ENCODE data around the gene NUDT14. TPM values are rescaled to one million over a fixed set of nuclear protein-coding genes. Genes with fewer than 3 reads are reported as not detected.

Gene NUDT14
- total RNA-seq, 2 experiments from 2014 or later, result 18.3 to 21.4 TPM

GRCh38 chr14:105219043-105219612 lies 38.0 kb upstream of the NUDT14 start:
- Mint-ChIP-seq H3K9me3 (no peaks in the 10 kb centered on the region), H3K4me3 (no peak overlapping the region), H3K27ac (no peak overlapping the region), H3K4me1 (no peaks in the 10 kb centered on the region), H3K27me3 (no peaks in the 10 kb centered on the region), H3K36me3 (ENCODE audit: low read depth) (peaks cover 30% of the 10 kb centered on the region)
- no peak for DNase-seq
- ChIA-PET POLR2A (no interaction called here), CTCF (interaction anchor here (0.9 kb wide), 1 partner anchor 15 kb away, joined by 3 read pairs; no protein-coding TSS in a partner anchor)

GRCh38 chr14:105218611-105219010 lies 37.5 kb upstream of the NUDT14 start:
- DNase-seq, result no peak
- H3K4me3 Mint-ChIP-seq, result no peak overlapping the region
- ChIA-PET POLR2A (no interaction called here), CTCF (no interaction called here)
- H3K9me3 Mint-ChIP-seq, result no peaks in the 10 kb centered on the region
- no peak overlapping the region for H3K27ac Mint-ChIP-seq
- H3K27me3 Mint-ChIP-seq, result no peaks in the 10 kb centered on the region
- H3K4me1 Mint-ChIP-seq, result no peaks in the 10 kb centered on the region
- H3K36me3 Mint-ChIP-seq (ENCODE audit: low read depth), result peaks cover 30% of the 10 kb centered on the region

GRCh38 chr14:105217774-105218173 lies 36.7 kb upstream of the NUDT14 start:
- no peak for DNase-seq
- Mint-ChIP-seq H3K27ac (no peak overlapping the region), H3K36me3 (ENCODE audit: low read depth) (peaks cover 30% of the 10 kb centered on the region), H3K4me3 (no peak overlapping the region), H3K4me1 (no peaks in the 10 kb centered on the region), H3K9me3 (no peaks in the 10 kb centered on the region), H3K27me3 (no peaks in the 10 kb centered on the region)
- ChIA-PET CTCF (no interaction called here), POLR2A (no interaction called here)

- Mint-ChIP-seq H3K9me3 (no peaks in the 10 kb centered on the region), H3K27ac (no peak overlapping the region), H3K4me1 (no peaks in the 10 kb centered on the region), H3K4me3 (no peak overlapping the region), H3K27me3 (no peaks in the 10 kb centered on the region), H3K36me3 (ENCODE audit: low read depth) (peaks cover 28% of the 10 kb centered on the region)
- POLR2A ChIA-PET, result no interaction called here
- CTCF ChIA-PET, result no interaction called here
- no peak for DNase-seq
Measured at GRCh38 chr14:105216490-105217247, 35.6 kb upstream of the NUDT14 start.

- Mint-ChIP-seq H3K4me3 (no peak overlapping the region), H3K27ac (no peak overlapping the region), H3K27me3 (no peaks in the 10 kb centered on the region), H3K9me3 (no peaks in the 10 kb centered on the region), H3K36me3 (ENCODE audit: low read depth) (peaks cover 22% of the 10 kb centered on the region), H3K4me1 (no peaks in the 10 kb centered on the region)
- POLR2A ChIA-PET, result no interaction called here
- DNase-seq, result no peak
- CTCF ChIA-PET, result no interaction called here
Measured at GRCh38 chr14:105215602-105216001, 34.5 kb upstream of the NUDT14 start.

- peaks cover 21% of the 10 kb centered on the region for H3K36me3 Mint-ChIP-seq (ENCODE audit: low read depth)
- POLR2A ChIA-PET, result no interaction called here
- no peaks in the 10 kb centered on the region for H3K9me3 Mint-ChIP-seq
- CTCF ChIA-PET, result interaction anchor here (1.8 kb wide), 1 partner anchor 13 kb away, joined by 4 read pairs; no protein-coding TSS in a partner anchor
- DNase-seq, result no peak
- H3K27ac Mint-ChIP-seq, result no peak overlapping the region
- H3K4me3 Mint-ChIP-seq, result no peak overlapping the region
- H3K4me1 Mint-ChIP-seq, result no peaks in the 10 kb centered on the region
- H3K27me3 Mint-ChIP-seq, result no peaks in the 10 kb centered on the region
Measured at GRCh38 chr14:105214324-105214915, 33.3 kb upstream of the NUDT14 start.

- DNase-seq, result no peak
- Mint-ChIP-seq H3K9me3 (no peaks in the 10 kb centered on the region), H3K36me3 (ENCODE audit: low read depth) (peaks cover 19% of the 10 kb centered on the region), H3K27me3 (no peaks in the 10 kb centered on the region), H3K27ac (no peak overlapping the region), H3K4me3 (no peak overlapping the region), H3K4me1 (no peaks in the 10 kb centered on the region)
- ChIA-PET CTCF (interaction anchor here (0.8 to 1.8 kb wide), 3 partner anchors 11 to 34 kb away, joined by 3 to 4 read pairs (median 3); no protein-coding TSS in a partner anchor), POLR2A (no interaction called here)
Measured at GRCh38 chr14:105213361-105213760, 32.2 kb upstream of the NUDT14 start.

- CTCF ChIA-PET, result interaction anchor here (1.5 to 1.8 kb wide), 2 partner anchors 11 kb away, joined by 3 to 4 read pairs; no protein-coding TSS in a partner anchor
- no peaks in the 10 kb centered on the region for H3K4me1 Mint-ChIP-seq
- no peaks in the 10 kb centered on the region for H3K27me3 Mint-ChIP-seq
- no peak for DNase-seq
- no peaks in the 10 kb centered on the region for H3K9me3 Mint-ChIP-seq
- POLR2A ChIA-PET, result no interaction called here
- peaks cover 15% of the 10 kb centered on the region for H3K36me3 Mint-ChIP-seq (ENCODE audit: low read depth)
- H3K27ac Mint-ChIP-seq, result no peak overlapping the region
- H3K4me3 Mint-ChIP-seq, result no peak overlapping the region
Measured at GRCh38 chr14:105212541-105213300, 31.6 kb upstream of the NUDT14 start.

- POLR2A ChIA-PET, result no interaction called here
- H3K27ac Mint-ChIP-seq, result no peak overlapping the region
- H3K36me3 Mint-ChIP-seq (ENCODE audit: low read depth), result peaks cover 12% of the 10 kb centered on the region
- DNase-seq, result no peak
- no peaks in the 10 kb centered on the region for H3K27me3 Mint-ChIP-seq
- H3K4me1 Mint-ChIP-seq, result no peaks in the 10 kb centered on the region
- CTCF ChIA-PET, result interaction anchor here (0.6 to 1.5 kb wide), 3 partner anchors 12 to 1135 kb away, joined by 3 read pairs; no protein-coding TSS in a partner anchor
- no peak overlapping the region for H3K4me3 Mint-ChIP-seq
- no peaks in the 10 kb centered on the region for H3K9me3 Mint-ChIP-seq
Measured at GRCh38 chr14:105211758-105212089, 30.6 kb upstream of the NUDT14 start.

GRCh38 chr14:105211086-105211757 lies 30.1 kb upstream of the NUDT14 start:
- Mint-ChIP-seq H3K4me1 (no peaks in the 10 kb centered on the region), H3K27ac (no peak overlapping the region), H3K9me3 (no peaks in the 10 kb centered on the region), H3K27me3 (no peaks in the 10 kb centered on the region), H3K36me3 (ENCODE audit: low read depth) (peaks cover 12% of the 10 kb centered on the region), H3K4me3 (no peak overlapping the region)
- no peak for DNase-seq
- ChIA-PET CTCF (interaction anchor here (0.6 to 0.7 kb wide), 2 partner anchors 13 to 1134 kb away, joined by 3 read pairs; no protein-coding TSS in a partner anchor), POLR2A (no interaction called here)

- no peak overlapping the region for H3K4me3 Mint-ChIP-seq
- CTCF ChIA-PET, result no interaction called here
- H3K4me1 Mint-ChIP-seq, result no peaks in the 10 kb centered on the region
- H3K27ac Mint-ChIP-seq, result no peak overlapping the region
- DNase-seq, result no peak
- peaks cover 5% of the 10 kb centered on the region for H3K36me3 Mint-ChIP-seq (ENCODE audit: low read depth)
- H3K9me3 Mint-ChIP-seq, result no peaks in the 10 kb centered on the region
- H3K27me3 Mint-ChIP-seq, result no peaks in the 10 kb centered on the region
- POLR2A ChIA-PET, result no interaction called here
Measured at GRCh38 chr14:105210266-105211025, 29.3 kb upstream of the NUDT14 start.

GRCh38 chr14:105209646-105210045 lies 28.5 kb upstream of the NUDT14 start:
- ChIA-PET POLR2A (no interaction called here), CTCF (no interaction called here)
- Mint-ChIP-seq H3K9me3 (no peaks in the 10 kb centered on the region), H3K4me3 (no peak overlapping the region), H3K27ac (no peak overlapping the region), H3K36me3 (ENCODE audit: low read depth) (no peaks in the 10 kb centered on the region), H3K4me1 (peaks cover 3% of the 10 kb centered on the region), H3K27me3 (no peaks in the 10 kb centered on the region)
- no peak for DNase-seq
